ENCODE results near the gene CMTR2. TPM values are rescaled to one million over a fixed set of nuclear protein-coding genes. Genes with fewer than 3 reads are reported as not detected.

Gene CMTR2
- total and polyA plus RNA-seq, 2 of the 4 experiments (the other 2 are of a cell fraction), result 10.6 to 21.9 TPM

DNA sequence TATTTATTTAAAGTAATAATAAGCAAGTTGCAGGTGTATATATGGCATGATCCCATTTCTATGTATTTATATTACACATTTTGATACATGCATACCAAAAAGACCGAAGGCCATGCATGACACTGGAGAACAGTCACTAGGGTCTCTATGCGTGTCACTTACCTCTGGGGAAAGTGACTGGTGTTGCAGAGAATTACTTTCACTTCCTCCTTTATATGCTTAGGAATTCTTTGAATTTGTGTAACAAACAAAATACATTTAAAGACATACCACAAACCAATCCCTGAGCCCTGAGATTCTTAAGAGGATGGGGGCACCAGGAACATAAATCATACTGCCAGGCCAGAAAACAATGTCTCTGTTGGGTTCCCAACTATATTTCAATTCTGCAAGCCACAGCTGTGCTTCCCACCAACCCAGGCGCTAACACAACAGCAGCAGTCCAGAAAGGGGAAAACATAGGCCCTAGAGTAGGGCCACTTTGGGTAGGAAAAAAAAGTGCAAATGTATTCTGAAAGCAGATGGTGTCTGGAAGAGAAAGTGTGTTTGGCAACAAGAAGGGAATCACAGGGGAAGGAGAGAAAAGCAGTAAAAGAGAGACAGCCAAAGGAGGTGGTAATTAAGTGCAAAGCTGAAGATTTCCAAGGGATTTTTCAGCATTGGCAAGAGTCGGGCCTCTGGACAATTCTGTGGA lies 34.2 kb downstream of the CMTR2 start:
- Histone ChIP-seq H3K14ac (replicated peaks; ENCODE audit: low read depth, low read length) (no peak overlapping the region), H4K20me1 (ENCODE audit: insufficient read depth, low read length) (no peaks in the 10 kb centered on the region), H3K27ac (ENCODE audit: insufficient read depth, low read length) (no peak overlapping the region), H4K5ac (ENCODE audit: low read depth, low read length) (no peak overlapping the region), H3K27me3 (ENCODE audit: control insufficient read depth, insufficient read depth, low read length) (no peaks in the 10 kb centered on the region), H3K4me1 (ENCODE audit: control insufficient read depth, insufficient read depth, low read length) (no peaks in the 10 kb centered on the region), H2AK9ac (replicated peaks; ENCODE audit: low read depth, low read length, poor library complexity) (no peak overlapping the region), H3K18ac (ENCODE audit: low read depth, low read length) (no peak overlapping the region), H4K91ac (ENCODE audit: insufficient read depth, low read depth, low read length) (no peak overlapping the region), H2BK15ac (ENCODE audit: low read depth, low read length) (no peak overlapping the region), H3K9ac (ENCODE audit: low read depth, low read length) (no peak overlapping the region), H3K4ac (ENCODE audit: low read depth, low read length) (no peak overlapping the region), H2BK20ac (ENCODE audit: low read depth, low read length) (no peak overlapping the region), H3K36me3 (ENCODE audit: control insufficient read depth, insufficient read depth, low read length) (no peaks in the 10 kb centered on the region), H3K23ac (ENCODE audit: low read depth, low read length) (no peak overlapping the region), H3K9me3 (ENCODE audit: control insufficient read depth, insufficient read depth, low read length) (no peaks in the 10 kb centered on the region), H4K8ac (ENCODE audit: low read depth in 2 of 2, low read length in 2 of 2) (no peak overlapping the region), H3K79me1 (ENCODE audit: low read depth in 1 of 2, low read length in 2 of 2) (no peaks in the 10 kb centered on the region), H2AFZ (replicated peaks; ENCODE audit: low read length, poor library complexity) (no peak overlapping the region), H3K4me2 (ENCODE audit: low read depth, low read length) (no peak overlapping the region), H2BK5ac (ENCODE audit: low read depth, low read length, poor library complexity, severe bottlenecking) (no peak overlapping the region), H3K56ac (ENCODE audit: extremely low read depth, insufficient read depth, low read length) (no peak overlapping the region), H2AK5ac (ENCODE audit: low read depth, low read length) (no peak overlapping the region), H2BK120ac (ENCODE audit: low read depth, low read length) (no peak overlapping the region), H3K9me1 (ENCODE audit: insufficient read depth, low read length) (no peaks in the 10 kb centered on the region), H3K4me3 (ENCODE audit: insufficient read depth, low read depth, low read length) (no peak overlapping the region)
- TF ChIP-seq POLR2A (IDR thresholded peaks at IDR 0.05; ENCODE audit: low read depth, low read length), result no peak
- no peak for TF ChIP-seq CEBPB (IDR thresholded peaks at IDR 0.05; ENCODE audit: low read depth, low read length)
- TF ChIP-seq CHD1 (IDR thresholded peaks at IDR 0.05; ENCODE audit: low read depth, low read length), result no peak
- TF ChIP-seq NFE2L2 (IDR thresholded peaks at IDR 0.05; ENCODE audit: low read depth, low read length), result no peak
- TF ChIP-seq FOS (IDR thresholded peaks at IDR 0.05; ENCODE audit: low read depth, low read length), result no peak
- no peak for TF ChIP-seq MXI1 (IDR thresholded peaks at IDR 0.05; ENCODE audit: borderline replicate concordance, low read depth, low read length)
- no peak for TF ChIP-seq RAD21 (IDR thresholded peaks at IDR 0.05; ENCODE audit: low read length)
- no peak for TF ChIP-seq MAFK (IDR thresholded peaks at IDR 0.05; ENCODE audit: low read depth, low read length)
- no TSS peak for BruUV-seq (replicated peaks)
- no CpG with 5 or more reads among the region's 4 CpGs for WGBS, 2 experiments (ENCODE audit: extremely low coverage in 2 of 2, insufficient read length in 1 of 2)
- DNase-seq, result no peak
- dilution Hi-C loops (cut with HindIII; ENCODE audit: low sequenced_read_pairs, unreplicated experiment) (no loop called here), in situ Hi-C loops (cut with MboI; ENCODE audit: low sequenced_read_pairs) (no loop called here), intact Hi-C loops (cut with micrococcal nuclease) (no loop called here)
- CTCF ChIA-PET, result no interaction called here
- no peak for ATAC-seq (ENCODE audit: low read depth)
- POLR2A ChIA-PET (ENCODE audit: unreplicated experiment), result no interaction called here
